Activated naive CD8-positive, alpha-beta T cell treated with anti-CD3 and anti-CD28 coated beads, Interleukin-2, amount 10 ng/mL, durations not matched to agents 7 days and 5 days (primary cell): Measurements from ENCODE around the gene IMPDH1. TPM values are rescaled to one million over a fixed set of nuclear protein-coding genes. Genes with fewer than 3 reads are reported as not detected.

Experiments used
- ATAC-seq: fragments of 150-1000 bp; cut with Tn5 transposase; one replicate; pipeline ENCODE4 v1.10.0; 2021; ENCODE audit warnings: low read depth, moderate library complexity
- POLR2A ChIA-PET: fragments of 350-600 bp; sonication (Branson Sonifier 250); formaldehyde crosslinking; loops from one replicate; lab custom pipeline; 2021; ENCODE audit warnings: antibody characterized with exemption; lab: Charles Lee
- DNase-seq: peaks from one replicate; pipeline ENCODE4 v3.0.0; 2021
- H3K27ac Mint-ChIP-seq: one replicate; pipeline ENCODE4 v1.8.0; 2022; ENCODE audit warnings: mild to moderate bottlenecking, mixed read lengths
- H3K27me3 Mint-ChIP-seq: one replicate; pipeline ENCODE4 v1.8.0; 2022; ENCODE audit warnings: mild to moderate bottlenecking, moderate library complexity, mixed read lengths
- H3K36me3 Mint-ChIP-seq: one replicate; pipeline ENCODE4 v1.8.0; 2021; ENCODE audit warnings: mild to moderate bottlenecking, mixed read lengths
- H3K4me1 Mint-ChIP-seq: one replicate; pipeline ENCODE4 v1.8.0; 2021; ENCODE audit warnings: mixed read lengths
- H3K4me3 Mint-ChIP-seq: one replicate; pipeline ENCODE4 v1.8.0; 2022; ENCODE audit warnings: mild to moderate bottlenecking, moderate library complexity, mixed read lengths
- H3K9me3 Mint-ChIP-seq: one replicate; pipeline ENCODE4 v1.8.0; 2021; ENCODE audit warnings: mixed read lengths
- total RNA-seq, 2 experiments: library from RNA; stranded (reverse); gene quantifications; one replicate each; pipeline ENCODE4 v1.2.3, GENCODE V29; 2021

Gene IMPDH1
- total RNA-seq, 2 experiments from 2014 or later: 59.0 to 64.4 TPM

GRCh38 chr7:128425850-128426249 lies 16.1 kb upstream of the IMPDH1 start:
- Mint-ChIP-seq H3K4me1 (peaks cover 13% of the 10 kb centered on the region), H3K36me3 (no peaks in the 10 kb centered on the region), H3K27ac (no peak overlapping the region), H3K4me3 (no peak overlapping the region), H3K9me3 (no peaks in the 10 kb centered on the region), H3K27me3 (peaks cover 7% of the 10 kb centered on the region)
- ATAC-seq (peak; percentile 69), DNase-seq (peak; percentile 79)
- POLR2A ChIA-PET: interaction anchor here (1.5 kb wide), 1 partner anchor 16 kb away, joined by 6 read pairs; the partner anchor contains the start of gene IMPDH1

DNA sequence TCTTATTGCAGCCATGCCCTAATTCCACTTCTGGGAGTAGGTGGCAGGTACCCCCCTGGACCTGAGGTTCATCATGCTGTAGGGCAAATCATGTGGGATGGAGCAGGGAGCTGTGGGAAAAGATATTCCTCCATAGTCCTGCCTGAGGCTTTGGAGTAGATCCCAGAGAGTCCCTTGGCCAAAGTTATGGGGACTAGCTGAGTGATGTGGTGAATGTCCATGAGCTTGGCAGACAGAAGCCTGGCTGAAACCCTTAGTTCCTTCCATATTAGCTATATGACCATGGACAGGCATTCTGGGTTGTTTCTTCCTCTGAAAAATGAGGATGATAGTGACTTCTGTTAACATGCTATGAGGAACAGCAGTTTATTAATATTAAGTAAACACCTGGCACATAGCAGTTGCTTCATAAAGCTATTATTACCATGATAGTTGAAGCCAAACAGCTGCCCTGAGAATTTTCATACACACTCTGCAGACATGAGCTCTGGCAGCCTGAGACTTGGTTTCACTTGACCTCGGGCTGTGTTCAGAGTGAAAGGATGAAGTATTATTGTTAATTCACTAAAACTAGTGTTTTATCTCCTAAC lies 15.0 kb upstream of the IMPDH1 start:
- no peak overlapping the region for H3K27ac Mint-ChIP-seq
- no peak overlapping the region for H3K4me3 Mint-ChIP-seq
- H3K27me3 Mint-ChIP-seq: peaks cover 5% of the 10 kb centered on the region
- no peak for ATAC-seq
- no peaks in the 10 kb centered on the region for H3K9me3 Mint-ChIP-seq
- no peaks in the 10 kb centered on the region for H3K36me3 Mint-ChIP-seq
- POLR2A ChIA-PET: interaction anchor here (1.5 kb wide), 1 partner anchor 15 kb away, joined by 6 read pairs; the partner anchor contains the start of gene IMPDH1
- no peak for DNase-seq
- peaks cover 13% of the 10 kb centered on the region for H3K4me1 Mint-ChIP-seq

- no peak for ATAC-seq
- POLR2A ChIA-PET: no interaction called here
- Mint-ChIP-seq H3K4me3 (no peak overlapping the region), H3K36me3 (no peaks in the 10 kb centered on the region), H3K9me3 (no peaks in the 10 kb centered on the region), H3K27me3 (no peaks in the 10 kb centered on the region), H3K4me1 (peaks cover 3% of the 10 kb centered on the region), H3K27ac (no peak overlapping the region)
- no peak for DNase-seq
Observed at GRCh38 chr7:128422842-128423241, 13.1 kb upstream of the IMPDH1 start.

DNA sequence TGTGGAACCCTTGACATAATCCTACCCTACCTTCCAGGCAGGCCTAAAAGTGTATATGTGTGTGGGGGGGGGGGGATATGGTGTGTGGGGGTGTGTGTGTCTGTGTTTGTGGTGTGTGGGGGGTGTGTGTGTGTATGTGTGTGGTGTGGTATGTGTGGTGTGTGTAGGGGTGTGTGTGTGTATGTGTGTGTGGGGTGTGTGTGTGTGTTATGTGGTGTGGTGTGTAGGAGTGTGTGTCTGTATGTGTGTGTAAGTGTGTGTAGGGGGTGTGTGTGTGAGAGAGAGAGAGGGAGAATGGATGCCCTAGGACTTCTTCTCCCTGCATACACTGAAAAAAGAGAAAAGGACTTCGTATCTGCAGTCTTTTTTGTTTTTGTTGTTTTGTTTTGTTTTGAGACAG lies 12.3 kb upstream of the IMPDH1 start:
- no peaks in the 10 kb centered on the region for H3K36me3 Mint-ChIP-seq
- DNase-seq (no peak), ATAC-seq (no peak)
- no peak overlapping the region for H3K4me3 Mint-ChIP-seq
- no peaks in the 10 kb centered on the region for H3K27me3 Mint-ChIP-seq
- H3K9me3 Mint-ChIP-seq: no peaks in the 10 kb centered on the region
- POLR2A ChIA-PET: no interaction called here
- H3K27ac Mint-ChIP-seq: peak overlapping the region; percentile 60
- peaks cover 3% of the 10 kb centered on the region for H3K4me1 Mint-ChIP-seq

GRCh38 chr7:128421384-128421783 lies 11.6 kb upstream of the IMPDH1 start:
- Mint-ChIP-seq H3K4me1 (peaks cover 3% of the 10 kb centered on the region), H3K27ac (no peak overlapping the region)
- POLR2A ChIA-PET: interaction anchor here (1.0 kb wide), 1 partner anchor 34 kb away, joined by 3 read pairs; no protein-coding TSS in a partner anchor

DNA sequence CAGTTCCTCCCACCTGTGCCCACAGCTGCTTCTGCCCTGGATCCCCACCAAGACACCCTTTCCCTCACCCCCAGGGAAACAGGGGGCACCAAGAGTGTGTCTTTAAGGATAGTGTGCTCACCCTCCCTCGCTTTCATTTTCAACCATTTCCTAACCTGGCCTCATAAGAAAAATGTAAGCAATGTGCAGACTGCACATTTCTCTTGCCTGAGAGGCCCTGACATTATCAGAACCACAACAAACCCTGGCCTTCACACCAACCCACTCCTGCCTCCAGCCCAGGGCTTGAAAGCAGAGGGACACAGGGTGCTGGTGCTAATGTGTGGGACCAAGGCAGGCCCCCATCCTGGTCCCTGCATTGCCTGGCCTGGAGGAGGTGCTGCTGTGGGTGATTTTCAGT lies 11.0 kb upstream of the IMPDH1 start:
- POLR2A ChIA-PET: interaction anchor here (1.0 kb wide), 1 partner anchor 33 kb away, joined by 3 read pairs; no protein-coding TSS in a partner anchor
- DNase-seq (no peak), ATAC-seq (no peak)
- Mint-ChIP-seq H3K27ac (no peak overlapping the region), H3K4me3 (no peak overlapping the region), H3K36me3 (no peaks in the 10 kb centered on the region), H3K9me3 (no peaks in the 10 kb centered on the region), H3K27me3 (peaks cover 8% of the 10 kb centered on the region), H3K4me1 (peaks cover 3% of the 10 kb centered on the region)

More at GRCh38 chr7:128421384-128421783, 11.6 kb upstream of the IMPDH1 start:
- ATAC-seq (no peak), DNase-seq (no peak)
- Mint-ChIP-seq H3K36me3 (no peaks in the 10 kb centered on the region), H3K9me3 (no peaks in the 10 kb centered on the region), H3K4me3 (no peak overlapping the region), H3K27me3 (peaks cover 5% of the 10 kb centered on the region)

- POLR2A ChIA-PET: no interaction called here
Observed at GRCh38 chr7:128419257-128419656, 9.5 kb upstream of the IMPDH1 start.

DNA sequence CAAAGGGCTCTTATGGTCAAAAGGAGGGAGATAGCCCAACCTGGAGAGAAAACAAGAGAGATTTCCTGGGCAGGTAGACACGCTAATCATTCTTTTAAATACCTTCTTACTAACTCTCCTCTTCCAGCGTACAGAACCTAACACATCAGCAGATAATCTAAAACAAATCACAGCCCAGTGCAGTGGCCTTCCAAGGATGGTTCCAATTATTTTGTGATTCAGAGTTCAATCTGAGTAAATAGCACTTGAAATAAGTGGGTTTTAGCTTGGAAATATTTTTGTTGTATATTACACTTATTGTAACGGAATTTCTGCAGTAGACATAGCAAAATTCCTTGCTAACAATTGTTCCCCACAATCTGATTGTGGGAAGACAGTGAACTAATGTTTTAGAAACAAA lies 7.3 kb upstream of the IMPDH1 start:
- H3K27me3 Mint-ChIP-seq: peaks cover 26% of the 10 kb centered on the region
- H3K9me3 Mint-ChIP-seq: peaks cover 2% of the 10 kb centered on the region
- DNase-seq (no peak), ATAC-seq (no peak)
- POLR2A ChIA-PET: interaction anchor here (1.2 to 1.3 kb wide), 2 partner anchors 10 to 96 kb away, joined by 3 read pairs; no protein-coding TSS in a partner anchor
- H3K27ac Mint-ChIP-seq: no peak overlapping the region
- no peaks in the 10 kb centered on the region for H3K36me3 Mint-ChIP-seq
- H3K4me1 Mint-ChIP-seq: peaks cover 3% of the 10 kb centered on the region
- H3K4me3 Mint-ChIP-seq: no peak overlapping the region

More at GRCh38 chr7:128419257-128419656, 9.5 kb upstream of the IMPDH1 start:
- Mint-ChIP-seq H3K27ac (no peak overlapping the region), H3K4me3 (no peak overlapping the region), H3K9me3 (no peaks in the 10 kb centered on the region), H3K27me3 (peaks cover 10% of the 10 kb centered on the region), H3K4me1 (peaks cover 3% of the 10 kb centered on the region), H3K36me3 (no peaks in the 10 kb centered on the region)
- DNase-seq (no peak), ATAC-seq (no peak)

- POLR2A ChIA-PET: no interaction called here
- DNase-seq (no peak), ATAC-seq (no peak)
- Mint-ChIP-seq H3K4me1 (peaks cover 2% of the 10 kb centered on the region), H3K27ac (no peak overlapping the region), H3K9me3 (peaks cover 2% of the 10 kb centered on the region), H3K4me3 (no peak overlapping the region), H3K36me3 (no peaks in the 10 kb centered on the region), H3K27me3 (peaks cover 34% of the 10 kb centered on the region)
Observed at GRCh38 chr7:128415217-128415785, 5.5 kb upstream of the IMPDH1 start.

- H3K27me3 Mint-ChIP-seq: peaks cover 29% of the 10 kb centered on the region
- H3K27ac Mint-ChIP-seq: peak overlapping the region; percentile 75
- H3K4me3 Mint-ChIP-seq: peak overlapping the region; percentile 91
- H3K36me3 Mint-ChIP-seq: peaks cover 2% of the 10 kb centered on the region
- H3K9me3 Mint-ChIP-seq: peaks cover 2% of the 10 kb centered on the region
- POLR2A ChIA-PET: interaction anchor here (0.9 to 1.8 kb wide), 2 partner anchors 15 to 21 kb away, joined by 3 to 6 read pairs; no protein-coding TSS in a partner anchor
- H3K4me1 Mint-ChIP-seq: peaks cover 23% of the 10 kb centered on the region
- ATAC-seq: no peak
- no peak for DNase-seq
Observed at GRCh38 chr7:128410451-128410753, 620 bp upstream of the IMPDH1 start.

GRCh38 chr7:128408709-128409595 lies 830 bp downstream of the IMPDH1 start:
- peaks cover 2% of the 10 kb centered on the region for H3K9me3 Mint-ChIP-seq
- POLR2A ChIA-PET: interaction anchor here (1.8 kb wide), 1 partner anchor 16 kb away, joined by 6 read pairs; no protein-coding TSS in a partner anchor
- DNase-seq (no peak), ATAC-seq (no peak)
- H3K36me3 Mint-ChIP-seq: peaks cover 2% of the 10 kb centered on the region
- H3K27me3 Mint-ChIP-seq: peaks cover 25% of the 10 kb centered on the region
- peak overlapping the region; percentile 87 for H3K4me3 Mint-ChIP-seq
- H3K27ac Mint-ChIP-seq: peak overlapping the region; percentile 52
- H3K4me1 Mint-ChIP-seq: peaks cover 34% of the 10 kb centered on the region

DNA sequence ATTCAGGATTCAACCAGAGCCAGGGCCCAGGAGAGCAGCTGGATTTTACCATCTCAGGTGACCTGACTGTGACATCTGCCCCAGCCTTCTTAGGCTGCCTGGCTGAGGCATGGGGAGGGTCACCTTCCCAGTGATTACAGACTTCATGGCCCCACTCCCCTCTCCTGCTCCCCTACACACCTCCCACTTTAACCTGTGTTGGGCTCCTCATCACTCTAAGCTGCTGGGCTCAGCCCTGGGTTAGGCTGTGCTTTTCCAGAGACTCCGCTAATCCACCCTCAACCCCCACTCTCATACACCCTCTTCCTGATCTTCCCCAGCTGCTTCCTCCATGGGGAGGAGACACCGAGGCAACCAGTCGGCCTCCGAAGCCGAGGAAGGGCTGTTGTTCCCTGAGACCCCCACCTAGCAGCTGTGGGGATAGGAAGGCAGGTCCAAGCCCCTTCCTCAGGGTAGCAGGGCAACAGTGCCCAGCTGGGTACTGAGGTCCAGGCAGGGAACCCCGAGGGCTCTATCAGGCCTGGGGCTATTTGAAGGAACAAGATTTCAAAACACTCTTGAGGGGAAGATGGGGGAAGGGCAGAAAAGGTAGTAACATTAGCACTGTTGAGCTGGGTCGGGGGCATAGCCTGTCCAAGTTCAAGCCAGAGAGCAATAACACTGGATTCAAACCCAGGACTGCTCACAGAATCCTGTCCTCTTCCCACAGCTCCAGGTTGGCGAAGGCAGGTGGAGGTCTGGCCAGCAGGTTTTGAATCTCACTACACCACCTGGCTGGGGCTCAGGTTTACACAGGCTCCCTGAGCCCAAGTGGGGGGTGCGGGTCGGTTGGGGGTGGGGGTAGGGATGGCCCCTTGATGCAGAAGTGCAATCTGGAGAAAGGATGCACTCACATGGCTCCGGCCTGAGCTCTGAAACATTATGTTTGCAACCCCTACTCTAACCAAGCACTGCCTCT lies 1.8 kb downstream of the IMPDH1 start:
- DNase-seq (no peak), ATAC-seq (no peak)
- Mint-ChIP-seq H3K36me3 (peaks cover 4% of the 10 kb centered on the region), H3K27ac (no peak overlapping the region), H3K4me3 (peak overlapping the region; percentile 7), H3K4me1 (peaks cover 36% of the 10 kb centered on the region), H3K27me3 (peaks cover 16% of the 10 kb centered on the region), H3K9me3 (no peaks in the 10 kb centered on the region)
- POLR2A ChIA-PET: no interaction called here
